Heart right ventricle (tissue), 16 donors: ENCODE results near the gene WHRN. TPM values are rescaled to one million over a fixed set of nuclear protein-coding genes. Genes with fewer than 3 reads are reported as not detected.
A peak's percentile ranks its signal among the peaks of the same experiment; 100 is the strongest.

Experiments used
- ATAC-seq, 8 donors: fragments of 200-7000 bp; cut with Tn5 transposase; one replicate each; pipeline ENCODE4 v1.9.1; 2020; ENCODE audit warnings: mild to moderate bottlenecking in 8 of 8, moderate library complexity in 8 of 8, moderate number of reproducible peaks in 1 of 8
- DNase-seq, 2 donors: peaks; one replicate each; pipeline ENCODE4 v3.0.0-alpha.2; 2020
- H3K27ac ChIP-seq, 10 donors: fragments of 200-600 bp; sonication (generic) in 2 of 10; one replicate each; pipeline versions ENCODE4 v1.5.0 to v1.8.0; 2020 to 2022; ENCODE audit warnings: mild to moderate bottlenecking in 3 of 10
- H3K27me3 ChIP-seq, 7 donors: fragments of 200-600 bp; one replicate each; pipeline ENCODE4 v1.8.0; 2021 to 2022; ENCODE audit warnings: mild to moderate bottlenecking in 2 of 7
- H3K36me3 ChIP-seq, 9 donors: fragments of 200-600 bp; sonication (generic) in 1 of 9; one replicate each; pipeline versions ENCODE4 v1.5.0 to v1.8.0; 2020 to 2022; ENCODE audit warnings: mild to moderate bottlenecking in 2 of 9
- H3K4me1 ChIP-seq, 9 donors: fragments of 200-600 bp; sonication (generic) in 1 of 9; one replicate each; pipeline versions ENCODE4 v1.5.0 to v1.8.0; 2020 to 2022; ENCODE audit warnings: mild to moderate bottlenecking in 4 of 9
- H3K4me3 ChIP-seq, 10 donors: fragments of 200-600 bp; sonication (generic) in 2 of 10; one replicate each; pipeline versions ENCODE4 v1.5.0 to v1.8.0; 2020 to 2022; ENCODE audit warnings: mild to moderate bottlenecking in 7 of 10, moderate library complexity in 2 of 10
- H3K9me3 ChIP-seq, 11 donors: fragments of 200-600 bp in 10 of 11; sonication (generic) in 2 of 11; one replicate each; pipeline versions ENCODE4 v1.5.0 to v1.8.0; 2013 to 2022; ENCODE audit warnings: mild to moderate bottlenecking in 2 of 11, control low read depth in 1 of 11, moderate library complexity in 1 of 11
- CTCF ChIP-seq, 9 donors: fragments of 200-600 bp; sonication (generic) in 2 of 9; IDR thresholded peaks; one replicate each; pipeline versions ENCODE4 v1.5.0 to v1.8.0; 2021 to 2022; ENCODE audit warnings: antibody characterized with exemption in 9 of 9, mild to moderate bottlenecking in 5 of 9, moderate library complexity in 1 of 9
- WGBS, 2 donors: extraction: QIAGEN DNeasy Blood & Tissue Kit; methylation state at CpG; one replicate each; pipeline ENCODE4 v1.1.7; 2013; ENCODE audit warnings: inconsistent platforms in 1 of 2; 5-methylcytosine and 5-hydroxymethylcytosine counted together
- intact Hi-C, 10 donors: fragments of 100-400 bp; cut with DNase I; formaldehyde crosslinking; loops; one replicate each; pipeline versions ENCODE4 v1.11.1 to v1.14.2; 2022
- polyA plus RNA-seq, 2 donors: library from polyadenylated mRNA; stranded (reverse); fragments of 200-250 nt; gene quantifications; one replicate each; pipeline ENCODE4 v1.2.3, GENCODE V29; 2013
- total RNA-seq, 10 donors: library from RNA; stranded (reverse); fragmentation: NEBNext Ultra II Directional in 3 of 10; extraction: Animal tissue kit (Norgen Biotek cat#: 25700) in 3 of 10; gene quantifications; one replicate each; pipeline versions ENCODE4 v1.2.1 to v1.2.4, GENCODE V29; 2021 to 2023
- donor health status: Arrhythmogenic right ventricular cardiomyopathy.
- donor health status: ischemic (EF 13 %, LVEDD 7.1; RV severe dilation, severe dysfunction).
- donor health status: healthy with polysubstance abuse.
- donor health status: DM: no; HTN: yes; CAD: no.
- donor health status: DM: no; HTN: no; CAD: no.
- donor health status: ischemic (EF 25% LVEDD 6.9; RV normal size, moderate dysfunction).
- donor health status: ischemic (EF 25% LVEDD 5.7; RV mildly dilated, moderate dysfunction).
- donor health status: healthy.
- donor health status: DM: yes; HTN: yes; CAD: no.
- donor health status: Ischemic cardiomyopathy.
- donor health status: ischemic (EF 35%, LVEDD 5.7; RV mildly dilated, moderate dysfunction).
- donor health status: nonischemic (EF 11% LVEDD 7.7; RV severe dilation, severe dysfunction).
- donor health status: DM: yes; HTN: yes; CAD: no.
- donor health status: PGD.
- donor health status: ischemic (EF 29% LVEDD 5.4; RV normal size, mild dysfunction).
- donor health status: nonischemic (EF 23%, LVEDD 6.1; RV moderate dilation, normal function).

Gene WHRN
- total and polyA plus RNA-seq, 12 donors = 0.13 to 1.3 (median 0.58) TPM; not detected in 1

GRCh38 chr9:114376586-114377445, 128.5 kb downstream of the WHRN start:
- Histone ChIP-seq H3K4me1 (peaks cover 0 to 85% (median 15%) of the 10 kb centered on the region in 9 donors), H3K27ac (no peak overlapping the region), H3K36me3 (peaks cover 0 to 75% (median 4%) of the 10 kb centered on the region in 9 donors), H3K9me3 (no peaks in the 10 kb centered on the region), H3K27me3 (no peaks in the 10 kb centered on the region), H3K4me3 (no peak overlapping the region)
- DNase-seq (no peak), ATAC-seq (no peak)
- 95% methylated on average over 19 of the region's 19 CpGs for WGBS, 2 donors
- intact Hi-C loops = loop anchor here in 1 of 10 donors (5.0 kb wide), 1 partner anchor 35 kb away; no protein-coding TSS in a partner anchor
- no peak for TF ChIP-seq CTCF (IDR thresholded peaks at IDR 0.05)

- intact Hi-C loops = loop anchor here in 1 of 10 donors (5.0 kb wide), 1 partner anchor 33 kb away; no protein-coding TSS in a partner anchor
- Histone ChIP-seq H3K36me3 (peaks cover 0 to 79% (median 4%) of the 10 kb centered on the region in 9 donors), H3K27ac (peak overlapping the region in 1 of 10 donors; percentile 89)
Observed at GRCh38 chr9:114375386-114376175, 129.7 kb downstream of the WHRN start.

GRCh38 chr9:114374936-114375335, 130.3 kb downstream of the WHRN start:
- no peak for DNase-seq
- peak overlapping the region in 1 of 10 donors; percentile 89 for H3K27ac ChIP-seq
- TF ChIP-seq CTCF (IDR thresholded peaks at IDR 0.05) = no peak
- intact Hi-C loops = loop anchor here in 1 of 10 donors (5.0 kb wide), 1 partner anchor 33 kb away; no protein-coding TSS in a partner anchor
- no peaks in the 10 kb centered on the region for H3K27me3 ChIP-seq
- H3K9me3 ChIP-seq = no peaks in the 10 kb centered on the region
- 85 to 89% methylated on average over 9 of the region's 9 CpGs for WGBS, 2 donors
- peaks cover 0 to 87% (median 18%) of the 10 kb centered on the region in 9 donors for H3K4me1 ChIP-seq
- no peak overlapping the region for H3K4me3 ChIP-seq
- peaks cover 0 to 79% (median 3%) of the 10 kb centered on the region in 9 donors for H3K36me3 ChIP-seq
- no peak for ATAC-seq

More at GRCh38 chr9:114375386-114376175, 129.7 kb downstream of the WHRN start:
- H3K27me3 ChIP-seq = no peaks in the 10 kb centered on the region
- no peak for DNase-seq
- H3K4me3 ChIP-seq = no peak overlapping the region
- ATAC-seq = no peak
- 92% methylated on average over 9 of the region's 9 CpGs for WGBS, 2 donors
- H3K9me3 ChIP-seq = no peaks in the 10 kb centered on the region
- no peak for TF ChIP-seq CTCF (IDR thresholded peaks at IDR 0.05)
- H3K4me1 ChIP-seq = peaks cover 0 to 87% (median 18%) of the 10 kb centered on the region in 9 donors
